ENCODE data around the gene RANBP2. TPM values are rescaled to one million over a fixed set of nuclear protein-coding genes. Genes with fewer than 3 reads are reported as not detected.

RANBP2 gene
- total and polyA plus RNA-seq, 2 donors (not counting 1 experiment from before 2014, with no cell fraction given): 17.2 to 59.3 TPM

- no peak overlapping the region for H3K4me2 ChIP-seq (ENCODE audit: extremely low read depth, insufficient read depth, low read length)
- no peaks in the 10 kb centered on the region for H3K9me3 ChIP-seq (ENCODE audit: control insufficient read depth, insufficient read depth, low read depth, low read length)
- H3K27me3 ChIP-seq (ENCODE audit: control insufficient read depth, insufficient read depth, low read length): no peaks in the 10 kb centered on the region
- no peaks in the 10 kb centered on the region for H4K20me1 ChIP-seq (ENCODE audit: control insufficient read depth, extremely low read depth, insufficient read depth, low read length)
- TF ChIP-seq EZH2 (IDR thresholded peaks at IDR 0.05; ENCODE audit: low read length, missing control alignments) (no peak), CTCF (conservative IDR thresholded peaks at IDR 0.05 in 1 of 2, IDR thresholded peaks at IDR 0.05 in 1 of 2; ENCODE audit: low read depth in 1 of 2, low read length in 2 of 2) (no peak)
- H3K79me2 ChIP-seq (ENCODE audit: control insufficient read depth, insufficient read depth, low read length): no peaks in the 10 kb centered on the region
- no peak overlapping the region for H2AFZ ChIP-seq (ENCODE audit: low read length)
- no peaks in the 10 kb centered on the region for H3K4me1 ChIP-seq (ENCODE audit: control insufficient read depth, extremely low read depth, insufficient read depth, low read length)
- H3K27ac ChIP-seq (ENCODE audit: insufficient read depth, low read length): no peak overlapping the region
- no peaks in the 10 kb centered on the region for H3K36me3 ChIP-seq (ENCODE audit: control insufficient read depth, insufficient read depth, low read length)
- no peak overlapping the region for H3K4me3 ChIP-seq (replicated peaks in 1 of 4; ENCODE audit: control extremely low read depth in 1 of 4, insufficient read depth in 1 of 4, low read depth in 3 of 4, low read length in 4 of 4)
- DNase-seq (ENCODE audit: low read depth in 2 of 2): no peak
- H3K9ac ChIP-seq (ENCODE audit: insufficient read depth, low read length): no peak overlapping the region
These were observed 110.5 kb downstream of the RANBP2 start for GRCh38 chr2:108829578-108830310.

GRCh38 chr2:108833219-108833618 is 113.9 kb downstream of the RANBP2 start:
- Histone ChIP-seq H3K79me2 (ENCODE audit: control insufficient read depth, insufficient read depth, low read length) (no peaks in the 10 kb centered on the region), H3K4me2 (ENCODE audit: extremely low read depth, insufficient read depth, low read length) (no peak overlapping the region), H3K27me3 (ENCODE audit: control insufficient read depth, insufficient read depth, low read length) (no peaks in the 10 kb centered on the region), H4K20me1 (ENCODE audit: control insufficient read depth, extremely low read depth, insufficient read depth, low read length) (no peaks in the 10 kb centered on the region), H3K4me1 (ENCODE audit: control insufficient read depth, extremely low read depth, insufficient read depth, low read length) (no peaks in the 10 kb centered on the region), H3K4me3 (replicated peaks in 1 of 4; ENCODE audit: control extremely low read depth in 1 of 4, insufficient read depth in 1 of 4, low read depth in 3 of 4, low read length in 4 of 4) (no peak overlapping the region), H3K9ac (ENCODE audit: insufficient read depth, low read length) (no peak overlapping the region), H3K36me3 (ENCODE audit: control insufficient read depth, insufficient read depth, low read length) (no peaks in the 10 kb centered on the region), H3K9me3 (ENCODE audit: control insufficient read depth, insufficient read depth, low read depth, low read length) (no peaks in the 10 kb centered on the region), H3K27ac (ENCODE audit: insufficient read depth, low read length) (no peak overlapping the region), H2AFZ (ENCODE audit: low read length) (no peak overlapping the region)
- TF ChIP-seq EZH2 (IDR thresholded peaks at IDR 0.05; ENCODE audit: low read length, missing control alignments) (no peak), CTCF (conservative IDR thresholded peaks at IDR 0.05 in 1 of 2, IDR thresholded peaks at IDR 0.05 in 1 of 2; ENCODE audit: low read depth in 1 of 2, low read length in 2 of 2) (no peak)
- peak; percentile 2 to 33 for DNase-seq (ENCODE audit: low read depth in 2 of 2)

GRCh38 chr2:108834620-108835019 is 115.3 kb downstream of the RANBP2 start:
- Histone ChIP-seq H3K36me3 (ENCODE audit: control insufficient read depth, insufficient read depth, low read length) (no peaks in the 10 kb centered on the region), H3K4me1 (ENCODE audit: control insufficient read depth, extremely low read depth, insufficient read depth, low read length) (no peaks in the 10 kb centered on the region), H3K9me3 (ENCODE audit: control insufficient read depth, insufficient read depth, low read depth, low read length) (no peaks in the 10 kb centered on the region), H3K4me2 (ENCODE audit: extremely low read depth, insufficient read depth, low read length) (no peak overlapping the region), H3K27ac (ENCODE audit: insufficient read depth, low read length) (no peak overlapping the region), H3K4me3 (replicated peaks in 1 of 4; ENCODE audit: control extremely low read depth in 1 of 4, insufficient read depth in 1 of 4, low read depth in 3 of 4, low read length in 4 of 4) (no peak overlapping the region), H3K27me3 (ENCODE audit: control insufficient read depth, insufficient read depth, low read length) (no peaks in the 10 kb centered on the region), H3K79me2 (ENCODE audit: control insufficient read depth, insufficient read depth, low read length) (no peaks in the 10 kb centered on the region), H3K9ac (ENCODE audit: insufficient read depth, low read length) (no peak overlapping the region), H2AFZ (ENCODE audit: low read length) (no peak overlapping the region), H4K20me1 (ENCODE audit: control insufficient read depth, extremely low read depth, insufficient read depth, low read length) (no peaks in the 10 kb centered on the region)
- no peak for DNase-seq (ENCODE audit: low read depth in 2 of 2)
- TF ChIP-seq EZH2 (IDR thresholded peaks at IDR 0.05; ENCODE audit: low read length, missing control alignments) (no peak), CTCF (conservative IDR thresholded peaks at IDR 0.05 in 1 of 2, IDR thresholded peaks at IDR 0.05 in 1 of 2; ENCODE audit: low read depth in 1 of 2, low read length in 2 of 2) (no peak)

Measured in fibroblast of lung (primary cell).